ENCODE results near the gene BRPF1.

The BRPF1 gene

DNA sequence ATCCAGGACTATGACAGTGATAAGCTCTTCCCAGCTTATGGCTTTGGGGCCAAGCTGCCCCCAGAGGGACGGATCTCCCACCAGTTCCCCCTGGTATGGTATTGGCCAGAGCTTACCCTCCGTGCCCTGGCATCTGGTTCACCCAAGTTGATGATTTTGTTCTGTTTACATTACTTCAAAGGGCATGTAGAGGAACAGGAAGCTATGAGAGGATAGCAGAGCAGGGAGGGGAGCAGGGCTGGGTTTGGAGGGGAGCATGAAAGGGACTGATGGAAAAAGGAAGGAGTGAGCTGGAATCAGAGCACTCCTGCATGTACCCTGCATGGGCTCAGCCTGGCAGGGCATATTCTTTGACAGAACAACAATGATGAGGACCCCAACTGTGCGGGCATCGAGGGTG lies 13.4 kb upstream of the BRPF1 start:
- Histone ChIP-seq H3K9me3 (ENCODE audit: control insufficient read depth, insufficient read depth, low read depth, low read length) (no peaks in the 10 kb centered on the region), H3K4me1 (ENCODE audit: control insufficient read depth, insufficient read depth, low read length) (no peaks in the 10 kb centered on the region), H3K27me3 (ENCODE audit: control insufficient read depth, insufficient read depth, low read length) (peaks cover 4% of the 10 kb centered on the region; the same call in 1 of the 2 replicates), H3K36me3 (ENCODE audit: control insufficient read depth, insufficient read depth, low read length) (no peaks in the 10 kb centered on the region), H3K9ac (ENCODE audit: low read length) (no peak overlapping the region), H3K27ac (ENCODE audit: low read depth, low read length) (no peak overlapping the region), H3K4me3 (ENCODE audit: low read depth, low read length) (no peak overlapping the region)

GRCh38 chr3:9721015-9721699 lies 10.4 kb upstream of the BRPF1 start:
- H3K9me3 ChIP-seq (ENCODE audit: control insufficient read depth, insufficient read depth, low read depth, low read length) = no peaks in the 10 kb centered on the region
- H3K27me3 ChIP-seq (ENCODE audit: control insufficient read depth, insufficient read depth, low read length) = no peaks in the 10 kb centered on the region; the same call in 1 of the 2 replicates
- H3K9ac ChIP-seq (ENCODE audit: low read length) = no peak overlapping the region
- no peaks in the 10 kb centered on the region for H3K4me1 ChIP-seq (ENCODE audit: control insufficient read depth, insufficient read depth, low read length)
- H3K36me3 ChIP-seq (ENCODE audit: control insufficient read depth, insufficient read depth, low read length) = no peaks in the 10 kb centered on the region
- H3K4me3 ChIP-seq (ENCODE audit: low read depth, low read length) = no peak overlapping the region
- no peak overlapping the region for H3K27ac ChIP-seq (ENCODE audit: low read depth, low read length)

DNA sequence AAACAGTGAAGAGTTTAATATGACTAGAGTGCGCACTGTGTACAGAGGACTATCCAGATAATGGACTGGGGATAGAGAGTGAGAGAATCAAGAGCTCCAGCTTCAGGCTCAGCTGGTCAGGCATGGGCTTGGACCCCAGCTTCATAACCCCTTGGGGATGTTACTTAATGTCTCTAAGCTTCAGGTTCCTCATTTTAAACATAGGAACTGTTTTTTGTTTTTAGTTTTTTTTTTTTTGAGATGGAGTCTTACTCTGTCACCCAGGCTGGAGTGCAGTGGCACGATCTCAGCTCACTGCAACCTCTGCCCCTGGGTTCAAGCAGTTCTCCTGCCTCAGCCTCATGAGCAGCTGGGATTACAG lies 9.9 kb upstream of the BRPF1 start:
- Histone ChIP-seq H3K4me3 (ENCODE audit: low read depth, low read length) (no peak overlapping the region), H3K36me3 (ENCODE audit: control insufficient read depth, insufficient read depth, low read length) (no peaks in the 10 kb centered on the region), H3K27ac (ENCODE audit: low read depth, low read length) (no peak overlapping the region), H3K9me3 (ENCODE audit: control insufficient read depth, insufficient read depth, low read depth, low read length) (no peaks in the 10 kb centered on the region), H3K4me1 (ENCODE audit: control insufficient read depth, insufficient read depth, low read length) (no peaks in the 10 kb centered on the region), H3K9ac (ENCODE audit: low read length) (no peak overlapping the region), H3K27me3 (ENCODE audit: control insufficient read depth, insufficient read depth, low read length) (no peaks in the 10 kb centered on the region; the same call in 1 of the 2 replicates)

- no peak overlapping the region for H3K27ac ChIP-seq (ENCODE audit: low read depth, low read length)
- no peak overlapping the region for H3K4me3 ChIP-seq (ENCODE audit: low read depth, low read length)
- H3K9ac ChIP-seq (ENCODE audit: low read length) = no peak overlapping the region
- H3K4me1 ChIP-seq (ENCODE audit: control insufficient read depth, insufficient read depth, low read length) = peaks cover 6% of the 10 kb centered on the region; the same call in 1 of the 2 replicates
- H3K36me3 ChIP-seq (ENCODE audit: control insufficient read depth, insufficient read depth, low read length) = no peaks in the 10 kb centered on the region
- no peaks in the 10 kb centered on the region for H3K9me3 ChIP-seq (ENCODE audit: control insufficient read depth, insufficient read depth, low read depth, low read length)
- no peaks in the 10 kb centered on the region; the same call in 1 of the 2 replicates for H3K27me3 ChIP-seq (ENCODE audit: control insufficient read depth, insufficient read depth, low read length)
Measured at GRCh38 chr3:9725775-9726515, 5.6 kb upstream of the BRPF1 start.

- H3K27me3 ChIP-seq (ENCODE audit: control insufficient read depth, insufficient read depth, low read length) = no peaks in the 10 kb centered on the region
- no peaks in the 10 kb centered on the region for H3K9me3 ChIP-seq (ENCODE audit: control insufficient read depth, insufficient read depth, low read depth, low read length)
- H3K4me3 ChIP-seq (ENCODE audit: low read depth, low read length) = peak overlapping the region; percentile 48
- H3K27ac ChIP-seq (ENCODE audit: low read depth, low read length) = no peak overlapping the region
- H3K4me1 ChIP-seq (ENCODE audit: control insufficient read depth, insufficient read depth, low read length) = peaks cover 6% of the 10 kb centered on the region; the same call in 1 of the 2 replicates
- no peaks in the 10 kb centered on the region for H3K36me3 ChIP-seq (ENCODE audit: control insufficient read depth, insufficient read depth, low read length)
- no peak overlapping the region for H3K9ac ChIP-seq (ENCODE audit: low read length)
Measured at GRCh38 chr3:9727041-9727595, 4.4 kb upstream of the BRPF1 start.

DNA sequence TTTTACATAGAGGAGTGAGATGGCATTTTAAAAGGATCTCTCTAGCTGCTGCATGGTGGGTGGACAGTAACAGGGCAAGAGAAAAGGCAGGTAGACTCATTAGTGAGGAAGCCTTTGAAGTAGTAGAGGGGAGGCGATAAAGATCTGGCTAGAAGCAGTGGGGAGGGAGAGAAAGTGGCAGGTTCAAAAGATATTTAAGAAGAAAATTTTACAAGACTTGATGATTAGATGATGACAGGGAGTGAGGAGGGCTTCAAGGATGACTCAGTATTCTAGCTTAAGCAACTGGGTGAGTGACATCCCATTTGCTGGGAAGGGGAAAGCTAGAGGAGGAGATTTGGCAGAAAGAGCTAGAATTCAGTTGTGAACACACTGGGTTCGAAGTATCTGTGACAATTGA lies 3.8 kb upstream of the BRPF1 start:
- no peaks in the 10 kb centered on the region for H3K27me3 ChIP-seq (ENCODE audit: control insufficient read depth, insufficient read depth, low read length)
- H3K9me3 ChIP-seq (ENCODE audit: control insufficient read depth, insufficient read depth, low read depth, low read length) = no peaks in the 10 kb centered on the region
- peaks cover 2% of the 10 kb centered on the region; the same call in 1 of the 2 replicates for H3K36me3 ChIP-seq (ENCODE audit: control insufficient read depth, insufficient read depth, low read length)
- peaks cover 10% of the 10 kb centered on the region for H3K4me1 ChIP-seq (ENCODE audit: control insufficient read depth, insufficient read depth, low read length)
- no peak overlapping the region for H3K4me3 ChIP-seq (ENCODE audit: low read depth, low read length)
- no peak overlapping the region for H3K27ac ChIP-seq (ENCODE audit: low read depth, low read length)
- H3K9ac ChIP-seq (ENCODE audit: low read length) = no peak overlapping the region

GRCh38 chr3:9729419-9729818 lies 2.1 kb upstream of the BRPF1 start:
- Histone ChIP-seq H3K27me3 (ENCODE audit: control insufficient read depth, insufficient read depth, low read length) (no peaks in the 10 kb centered on the region), H3K27ac (ENCODE audit: low read depth, low read length) (no peak overlapping the region), H3K9ac (ENCODE audit: low read length) (no peak overlapping the region), H3K9me3 (ENCODE audit: control insufficient read depth, insufficient read depth, low read depth, low read length) (no peaks in the 10 kb centered on the region), H3K36me3 (ENCODE audit: control insufficient read depth, insufficient read depth, low read length) (peaks cover 16% of the 10 kb centered on the region), H3K4me1 (ENCODE audit: control insufficient read depth, insufficient read depth, low read length) (peaks cover 12% of the 10 kb centered on the region), H3K4me3 (ENCODE audit: low read depth, low read length) (no peak overlapping the region)

- no peaks in the 10 kb centered on the region for H3K9me3 ChIP-seq (ENCODE audit: control insufficient read depth, insufficient read depth, low read depth, low read length)
- H3K27ac ChIP-seq (ENCODE audit: low read depth, low read length) = no peak overlapping the region
- peak overlapping the region; percentile 48 for H3K9ac ChIP-seq (ENCODE audit: low read length)
- peaks cover 29% of the 10 kb centered on the region for H3K36me3 ChIP-seq (ENCODE audit: control insufficient read depth, insufficient read depth, low read length)
- H3K4me1 ChIP-seq (ENCODE audit: control insufficient read depth, insufficient read depth, low read length) = peaks cover 12% of the 10 kb centered on the region
- no peaks in the 10 kb centered on the region for H3K27me3 ChIP-seq (ENCODE audit: control insufficient read depth, insufficient read depth, low read length)
- peak overlapping the region; percentile 72 for H3K4me3 ChIP-seq (ENCODE audit: low read depth, low read length)
Measured at GRCh38 chr3:9730657-9731205, 804 bp upstream of the BRPF1 start.

DNA sequence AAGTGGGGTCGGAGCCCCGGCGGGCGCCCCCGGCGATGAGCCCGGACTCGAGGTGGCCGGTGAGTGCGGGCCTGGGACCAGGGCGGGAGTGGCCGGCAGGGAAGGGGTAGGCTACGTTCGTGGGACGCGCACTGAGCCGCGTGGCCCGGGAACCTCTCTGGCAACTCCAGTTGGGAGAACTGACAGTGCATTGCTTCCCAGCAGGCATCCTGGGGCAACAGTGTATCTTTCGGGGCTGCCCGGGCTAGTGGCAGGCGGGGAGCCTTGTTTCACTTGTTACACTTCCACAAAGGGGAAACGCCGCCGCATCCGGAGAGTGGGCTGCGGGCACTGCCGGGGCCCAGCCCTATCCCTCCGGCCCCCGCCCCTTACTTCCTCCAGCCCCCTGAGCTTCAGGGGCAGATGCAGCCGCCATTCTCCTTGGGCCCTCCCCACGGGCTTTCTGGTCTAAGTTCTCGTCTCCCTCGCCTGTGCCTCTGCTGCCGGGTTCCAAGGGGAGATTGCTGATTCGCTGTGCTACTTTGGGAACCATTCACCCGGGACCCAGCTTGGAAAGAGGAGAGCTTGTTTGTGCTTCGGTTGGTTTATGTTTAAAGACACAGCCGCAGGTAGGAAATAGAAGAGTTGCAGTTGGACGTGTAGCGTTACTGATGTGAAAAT lies 675 bp downstream of the BRPF1 start:
- no peaks in the 10 kb centered on the region for H3K27me3 ChIP-seq (ENCODE audit: control insufficient read depth, insufficient read depth, low read length)
- H3K9ac ChIP-seq (ENCODE audit: low read length) = peak overlapping the region; percentile 100
- peaks cover 41% of the 10 kb centered on the region for H3K36me3 ChIP-seq (ENCODE audit: control insufficient read depth, insufficient read depth, low read length)
- H3K27ac ChIP-seq (ENCODE audit: low read depth, low read length) = peak overlapping the region; percentile 100
- H3K4me3 ChIP-seq (ENCODE audit: low read depth, low read length) = peak overlapping the region; percentile 98
- peaks cover 12% of the 10 kb centered on the region for H3K4me1 ChIP-seq (ENCODE audit: control insufficient read depth, insufficient read depth, low read length)
- no peaks in the 10 kb centered on the region for H3K9me3 ChIP-seq (ENCODE audit: control insufficient read depth, insufficient read depth, low read depth, low read length)

DNA sequence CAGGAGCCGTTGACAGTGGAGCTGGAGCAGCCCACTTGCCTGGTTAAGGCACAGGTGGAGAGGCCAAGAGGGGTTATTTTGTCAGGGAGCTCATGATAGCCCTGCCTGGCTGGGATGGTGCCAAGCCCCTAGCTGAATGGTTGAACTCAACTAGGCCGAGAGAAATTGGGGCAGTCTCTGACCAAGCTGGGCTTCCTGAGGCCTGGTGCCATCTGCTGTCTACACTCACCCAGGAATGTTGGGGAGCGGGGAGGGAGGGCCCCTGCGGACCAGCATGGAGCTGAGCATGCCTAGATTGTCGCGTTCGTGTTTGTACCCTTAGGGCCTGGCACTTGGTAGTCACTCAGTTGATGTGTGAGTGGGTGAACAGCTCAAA lies 1.2 kb downstream of the BRPF1 start:
- no peak overlapping the region for H3K27ac ChIP-seq (ENCODE audit: low read depth, low read length)
- H3K9me3 ChIP-seq (ENCODE audit: control insufficient read depth, insufficient read depth, low read depth, low read length) = no peaks in the 10 kb centered on the region
- H3K27me3 ChIP-seq (ENCODE audit: control insufficient read depth, insufficient read depth, low read length) = no peaks in the 10 kb centered on the region
- peak overlapping the region; percentile 98 for H3K4me3 ChIP-seq (ENCODE audit: low read depth, low read length)
- peaks cover 46% of the 10 kb centered on the region for H3K36me3 ChIP-seq (ENCODE audit: control insufficient read depth, insufficient read depth, low read length)
- H3K4me1 ChIP-seq (ENCODE audit: control insufficient read depth, insufficient read depth, low read length) = peaks cover 12% of the 10 kb centered on the region
- peak overlapping the region; percentile 100 for H3K9ac ChIP-seq (ENCODE audit: low read length)

Data from HUES6 (cell line).